IPS-NIHi11 (cell line): ENCODE results near the gene RNU2-63P.
"Not testable (repeated sequence)": the region's sequence is repeated elsewhere in the genome, so short reads cannot be mapped to it uniquely, and the experiment has no call there.

Source experiments
- DNase-seq: peaks from one replicate; pipeline ENCODE4 v3.0.0; 2012; ENCODE audit warnings: mixed read lengths, low spot score

The RNU2-63P gene

DNA sequence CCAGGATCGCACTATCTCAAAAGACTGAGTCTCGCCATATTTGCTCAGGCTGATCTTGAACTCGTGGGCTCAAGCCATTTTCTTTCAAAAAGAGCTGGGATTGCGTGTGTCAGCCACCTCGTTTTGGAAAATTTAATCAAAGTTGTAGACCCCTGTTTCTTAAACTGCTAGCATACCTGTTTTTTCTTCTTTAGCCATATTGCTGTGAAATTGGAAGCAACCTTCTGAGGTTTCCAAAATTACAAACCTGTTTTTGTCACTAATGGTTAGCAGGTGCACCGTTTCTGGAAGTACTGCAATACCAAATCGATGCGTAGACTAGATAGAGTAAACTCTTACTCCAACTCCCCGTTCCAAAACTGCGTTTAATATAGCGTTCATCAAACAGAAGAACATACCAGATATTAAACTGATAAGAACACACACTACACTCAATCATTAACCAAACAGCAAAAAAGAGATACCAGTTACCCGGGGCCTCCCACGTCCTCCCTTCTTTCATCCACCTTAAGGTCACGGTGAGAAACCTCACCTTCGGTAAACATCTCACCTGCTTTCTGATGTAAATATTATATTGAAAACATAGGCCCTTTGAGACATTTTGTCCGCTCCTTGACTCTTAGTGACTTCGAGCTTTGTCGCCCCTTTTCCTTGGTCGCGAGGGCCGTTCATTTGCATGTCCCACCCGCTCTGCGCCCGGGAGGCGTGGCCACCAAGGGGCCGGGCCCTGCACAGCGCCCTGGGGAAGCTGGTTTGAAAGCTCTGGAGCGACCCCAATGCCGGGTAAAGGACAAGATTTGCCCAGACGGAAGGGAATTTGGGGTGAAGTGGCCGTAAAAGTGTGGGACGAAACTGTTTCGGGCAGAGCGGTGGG lies at the start of gene RNU2-63P:
RNU2-63P (minus strand) TSS at position 462 of the 874 bp plus-strand sequence.
- peak; percentile 80 for DNase-seq

DNA sequence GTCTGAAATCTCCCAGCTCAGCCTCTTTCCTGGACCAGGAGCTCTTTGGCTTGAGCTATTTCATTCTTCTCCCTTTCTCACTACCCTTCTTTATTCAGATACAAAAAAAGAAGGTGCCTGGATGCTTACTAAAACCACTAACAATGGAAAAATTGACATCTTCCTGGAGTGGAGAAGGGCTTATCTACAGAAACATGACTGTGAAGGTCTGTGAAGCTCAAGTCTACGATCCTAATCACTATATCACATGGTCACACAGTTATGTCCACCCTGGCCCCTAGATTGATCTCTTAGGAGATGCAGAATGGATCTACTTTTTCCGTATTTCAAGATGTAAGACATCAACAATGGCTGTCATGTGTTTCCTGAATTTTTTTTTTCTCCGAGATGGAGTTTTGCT lies 44.9 kb upstream of the RNU2-63P start:
- no peak for DNase-seq

DNA sequence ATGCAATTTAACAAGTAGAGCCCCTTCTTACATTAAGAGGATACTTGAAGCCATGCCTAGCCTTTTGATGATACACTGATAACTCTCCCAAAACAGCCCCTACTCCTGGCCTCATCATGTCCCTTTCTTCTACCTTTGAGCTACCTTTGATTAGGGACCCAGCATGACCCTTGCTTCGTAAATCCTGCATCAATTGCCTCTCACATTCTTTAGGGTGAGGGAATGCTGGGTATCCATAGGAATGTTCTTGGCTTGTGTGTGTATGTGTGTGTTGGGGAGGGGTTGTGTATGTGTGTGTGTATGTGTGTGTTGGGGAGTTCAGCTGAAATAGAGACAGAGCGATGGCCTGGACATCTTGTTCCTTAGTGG lies 44.5 kb upstream of the RNU2-63P start:
- no peak for DNase-seq

DNA sequence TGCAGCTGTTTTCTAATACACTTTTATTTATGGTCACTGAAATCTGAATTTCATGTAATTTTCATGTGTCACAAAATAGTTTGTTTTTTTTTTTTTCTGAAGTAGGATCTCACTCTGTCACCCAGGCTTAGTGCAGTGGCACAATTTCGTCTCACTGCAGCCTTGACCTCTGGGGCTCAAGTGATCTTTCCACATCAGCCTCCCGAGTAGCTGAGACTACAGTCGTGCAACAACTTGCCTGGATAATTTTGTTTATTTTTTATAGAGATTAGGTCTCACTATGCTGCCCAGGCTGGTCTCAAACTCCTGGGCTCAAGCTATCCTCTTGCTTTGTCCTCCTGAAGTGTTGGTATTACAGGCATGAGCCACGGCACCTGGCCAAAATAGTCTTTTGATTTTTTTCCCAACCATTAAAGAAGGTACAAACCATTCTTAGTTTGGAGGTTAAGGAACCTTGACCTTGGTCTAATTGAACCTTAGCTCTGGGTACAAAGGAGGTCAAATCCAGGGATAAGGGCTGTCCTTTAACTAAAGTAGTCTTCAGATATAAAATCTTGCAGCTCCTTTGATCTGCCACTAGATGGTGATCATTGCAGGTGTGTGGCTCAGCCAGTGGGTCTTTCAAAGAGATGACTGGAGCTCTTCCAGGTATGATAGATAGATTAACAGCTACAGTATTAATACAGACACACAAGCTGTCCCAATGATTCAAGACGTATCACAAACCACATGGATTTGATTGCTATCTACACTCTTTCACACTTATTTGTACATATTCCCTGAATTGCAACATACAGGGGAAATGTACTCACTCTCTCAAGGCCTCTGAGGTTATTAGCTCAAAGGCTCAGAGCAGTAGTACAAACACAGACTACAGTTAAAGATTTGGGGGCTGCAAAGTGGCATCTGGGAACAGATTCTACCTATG lies 43.9 kb upstream of the RNU2-63P start:
- peak; percentile 66 for DNase-seq

DNA sequence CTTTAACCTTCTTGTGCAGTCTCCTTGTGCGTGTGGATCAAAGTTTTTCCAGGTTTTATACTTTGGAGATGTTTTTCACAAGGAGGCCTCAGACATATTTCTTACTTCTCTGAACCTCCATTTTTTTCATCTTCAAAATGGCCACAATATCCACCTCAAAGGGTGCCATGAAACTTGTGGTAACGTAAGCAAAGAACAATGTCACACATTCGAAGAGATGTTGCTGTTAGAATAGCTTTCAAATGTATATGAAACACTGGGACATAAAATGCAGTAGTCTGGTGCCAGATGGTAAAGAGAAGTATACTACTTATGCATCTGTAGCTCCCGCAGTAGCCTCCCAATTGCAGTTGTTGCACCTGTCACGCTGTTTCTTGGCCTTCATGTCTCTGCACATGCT lies 41.8 kb upstream of the RNU2-63P start:
- DNase-seq, result no peak

DNA sequence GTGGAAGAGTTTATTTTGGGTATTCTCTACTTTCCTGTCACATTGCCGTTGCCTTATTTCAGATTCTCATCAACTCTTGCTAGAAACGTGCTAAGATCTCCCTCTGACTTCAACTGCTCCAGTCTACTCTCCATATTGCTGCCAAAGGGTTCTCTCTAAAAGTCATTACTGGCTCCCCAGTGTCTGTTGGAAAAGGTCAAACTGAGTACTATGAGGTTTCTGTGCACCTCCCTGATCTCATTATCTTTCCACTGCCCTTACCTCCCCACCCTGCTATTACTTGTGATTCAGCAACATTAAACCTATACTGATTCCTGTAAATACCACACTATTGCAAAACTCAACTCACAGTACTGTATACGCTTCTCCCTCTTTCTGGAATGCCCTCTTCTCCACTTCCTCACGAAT lies 41.1 kb upstream of the RNU2-63P start:
- no peak for DNase-seq

DNA sequence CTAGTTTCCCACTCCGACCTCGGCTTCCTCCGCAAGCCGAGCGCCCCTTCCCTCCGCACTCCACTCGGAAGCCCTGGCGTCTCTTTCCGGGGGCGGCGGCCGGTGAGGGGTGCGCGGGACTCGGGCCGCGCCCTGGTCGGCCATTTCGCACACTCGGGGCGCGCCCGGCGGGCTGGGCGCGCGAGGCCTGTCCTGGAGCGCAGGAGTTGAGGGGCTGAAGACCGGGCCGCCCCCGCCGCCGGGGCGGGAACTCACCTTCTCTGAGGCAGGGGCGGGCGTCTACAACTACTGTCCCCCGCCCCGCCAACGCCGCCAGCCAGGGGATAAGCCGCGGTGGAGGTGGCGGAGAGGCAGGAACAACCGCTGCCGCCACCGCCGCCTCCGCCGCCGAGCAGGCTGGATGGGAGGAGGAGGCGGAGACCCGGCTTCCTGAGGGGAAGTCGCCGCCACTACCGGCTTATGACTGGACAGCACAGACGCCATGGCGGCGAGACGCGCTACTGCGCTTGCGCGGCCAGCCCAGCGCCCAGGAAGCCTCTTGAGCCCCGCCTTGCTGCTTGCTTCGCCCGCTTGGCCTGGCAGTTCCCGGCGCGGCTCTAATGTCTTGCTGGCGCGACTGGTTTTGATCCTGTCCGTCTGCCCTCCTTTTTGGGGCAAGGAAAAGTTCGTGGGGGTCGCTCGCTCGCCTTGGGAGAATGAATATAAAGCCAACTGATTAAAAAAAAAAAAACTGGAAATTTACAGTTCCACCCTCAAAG lies 39.2 kb upstream of the RNU2-63P start, which contains the start of gene KRCC1:
KRCC1 (minus strand) TSS at position 413 of the 758 bp plus-strand sequence. CDS start 27,220 bp downstream, outside the sequence.
- DNase-seq, result peak; percentile 96

DNA sequence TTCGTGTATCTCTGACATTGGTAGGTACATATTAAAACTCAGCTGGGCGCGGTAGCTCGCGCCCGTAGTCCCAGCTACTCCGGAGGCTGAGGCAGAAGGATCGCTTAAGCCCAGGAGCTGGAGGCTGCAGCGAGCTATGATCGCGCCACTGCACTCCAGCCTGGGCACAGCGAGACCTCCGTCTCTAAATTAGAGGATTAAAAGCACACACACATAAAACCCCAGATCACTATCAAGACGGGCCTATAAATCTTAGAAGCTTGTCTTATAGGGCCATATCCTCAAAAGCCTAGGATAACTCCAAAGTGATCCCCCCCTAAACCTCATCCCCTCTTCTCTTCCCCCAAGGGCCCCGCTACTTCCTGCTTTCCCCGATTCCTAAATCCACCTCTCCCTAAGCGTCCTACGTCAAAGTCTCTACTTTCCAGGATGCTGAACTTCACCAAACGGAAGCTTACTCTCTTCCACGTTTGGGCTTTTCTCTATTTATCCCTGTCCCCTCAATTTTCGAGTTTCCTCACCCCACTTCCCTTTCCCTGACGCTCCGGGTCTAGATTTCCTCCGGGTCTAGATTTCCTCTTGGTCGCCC lies 38.5 kb upstream of the RNU2-63P start:
- peak; percentile 37 for DNase-seq

DNA sequence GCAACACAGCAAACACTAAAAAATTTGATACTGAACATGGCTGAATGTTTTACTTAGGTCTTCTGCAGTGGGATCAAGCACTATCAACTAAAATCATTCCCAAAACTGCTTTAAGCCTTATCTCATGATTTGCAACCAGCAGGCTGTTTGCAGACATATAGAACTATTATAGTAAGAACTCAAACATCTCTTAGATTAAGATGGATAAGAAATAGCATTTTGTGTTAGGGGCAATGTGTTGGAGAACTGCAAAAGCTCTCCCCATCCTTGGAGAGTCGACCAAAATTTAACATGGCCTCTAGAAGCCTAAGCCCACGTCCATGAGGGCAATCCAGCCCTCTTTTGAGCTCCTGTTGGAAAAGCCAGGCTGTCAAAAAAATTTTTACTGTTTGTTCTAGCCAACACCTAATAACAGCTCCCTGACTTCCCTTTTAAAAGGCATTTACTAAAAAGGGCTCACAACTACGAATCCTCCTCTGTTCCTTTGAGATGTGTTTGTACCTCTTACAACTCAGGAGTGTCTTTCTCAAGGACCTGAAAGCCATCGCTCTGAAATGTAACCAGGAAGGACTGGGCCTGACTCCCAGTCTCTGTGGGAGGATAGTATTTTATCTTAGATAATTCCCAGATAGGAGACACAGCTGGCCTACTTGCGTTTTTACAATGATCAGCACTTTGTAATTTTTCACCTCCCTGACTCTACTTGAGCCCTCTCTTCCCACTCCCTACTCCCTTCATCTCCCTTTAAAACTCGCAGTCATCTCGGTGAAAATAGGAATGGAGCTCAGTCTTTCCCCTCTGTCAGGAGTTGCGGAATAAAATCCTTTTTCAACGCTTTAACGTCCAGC lies 37.8 kb upstream of the RNU2-63P start:
- no peak for DNase-seq

DNA sequence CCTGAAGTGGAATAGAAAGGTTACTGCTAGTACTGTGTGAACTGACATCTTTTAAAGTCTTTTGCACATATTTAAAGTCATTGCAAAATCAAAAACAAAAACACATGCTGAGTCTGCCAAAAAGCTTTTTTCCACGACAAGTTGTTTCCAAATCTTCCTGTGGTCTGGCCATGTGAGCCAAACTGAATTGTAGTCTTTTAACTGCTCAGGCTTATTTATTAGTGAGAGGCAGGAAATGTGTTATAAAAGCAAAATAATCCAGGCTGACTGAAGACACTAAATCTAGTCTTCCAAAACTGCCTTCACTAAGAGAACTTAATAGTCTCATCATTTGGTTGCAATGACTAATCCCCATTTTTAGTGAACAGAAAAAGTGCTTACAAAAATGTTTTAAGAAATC lies 36.9 kb upstream of the RNU2-63P start:
- no peak for DNase-seq

DNA sequence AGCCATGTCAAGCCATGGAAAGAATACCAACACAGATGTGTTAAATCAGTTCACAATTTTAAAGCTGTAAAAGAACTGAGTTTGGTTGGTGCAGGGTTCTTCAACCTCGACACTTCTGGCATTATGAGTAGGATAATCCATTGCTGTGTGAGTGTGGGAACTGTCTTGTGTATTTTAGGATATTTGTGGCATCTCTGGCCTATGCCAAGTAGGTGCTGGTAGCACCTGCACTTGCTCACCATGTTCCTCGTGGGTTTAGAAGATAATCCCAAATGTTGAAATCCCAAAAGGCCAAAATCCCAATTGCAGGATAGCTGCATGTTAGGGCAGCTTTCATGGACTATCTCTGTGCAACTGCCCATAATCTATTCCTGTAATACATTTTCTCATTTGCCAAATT lies 35.4 kb upstream of the RNU2-63P start:
- DNase-seq, result no peak

DNA sequence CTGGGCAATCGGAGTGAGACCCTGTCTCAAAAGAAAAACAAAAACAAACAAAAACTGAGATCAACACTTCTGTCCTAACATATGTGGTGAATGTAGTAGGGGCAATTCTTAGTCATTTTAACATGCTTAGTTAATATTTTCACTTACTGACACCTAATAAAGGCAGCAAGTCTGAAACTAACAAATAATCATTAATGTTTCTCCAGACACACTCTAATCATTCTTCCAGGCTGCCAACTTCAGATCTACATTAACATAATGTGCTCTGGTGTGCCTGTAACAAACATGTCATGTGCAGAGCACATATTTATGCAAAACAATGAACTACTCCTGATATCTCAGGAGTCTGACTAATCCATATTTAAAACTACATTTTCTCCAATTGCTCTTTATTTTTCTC lies 33.3 kb upstream of the RNU2-63P start:
- DNase-seq, result no peak

DNA sequence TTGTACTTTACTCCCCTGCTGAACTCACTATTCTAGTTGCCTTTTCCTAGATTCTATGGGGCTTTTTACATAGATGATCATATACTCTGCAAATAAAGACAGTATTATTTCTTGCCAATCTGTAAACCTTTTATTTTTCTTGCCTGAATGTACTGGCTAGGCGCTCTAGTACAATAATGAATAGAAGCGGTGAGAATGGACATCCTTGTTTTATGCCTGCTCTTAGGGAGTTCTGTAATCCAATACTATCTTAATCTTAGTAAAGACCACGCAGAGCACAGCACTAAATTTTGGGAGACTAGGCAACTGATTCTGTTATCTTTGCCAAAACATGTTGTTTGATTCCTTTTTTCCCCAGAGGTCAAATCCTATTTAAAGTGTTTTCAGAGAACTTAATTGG lies 32.2 kb upstream of the RNU2-63P start:
- DNase-seq, result no peak

DNA sequence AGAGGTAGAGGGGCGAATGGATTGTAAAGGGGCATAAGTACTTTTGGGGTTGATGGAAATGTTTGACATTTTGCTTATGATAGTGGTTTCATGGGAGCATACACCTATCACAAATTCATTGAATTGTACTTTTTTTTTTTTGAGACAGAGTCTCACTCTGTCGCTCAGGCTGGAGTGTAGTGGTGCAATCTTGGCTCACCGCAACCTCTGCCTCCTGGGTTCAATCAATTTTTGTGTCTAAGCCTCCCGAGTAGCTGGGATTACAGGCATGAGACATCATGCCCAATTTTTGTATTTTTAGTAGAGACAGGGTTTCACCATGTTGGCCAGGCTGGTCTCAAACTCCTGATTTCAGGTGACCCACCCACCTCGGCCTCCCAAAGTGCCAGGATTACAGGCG lies 29.2 kb upstream of the RNU2-63P start:
- not testable (repeated sequence) for DNase-seq

DNA sequence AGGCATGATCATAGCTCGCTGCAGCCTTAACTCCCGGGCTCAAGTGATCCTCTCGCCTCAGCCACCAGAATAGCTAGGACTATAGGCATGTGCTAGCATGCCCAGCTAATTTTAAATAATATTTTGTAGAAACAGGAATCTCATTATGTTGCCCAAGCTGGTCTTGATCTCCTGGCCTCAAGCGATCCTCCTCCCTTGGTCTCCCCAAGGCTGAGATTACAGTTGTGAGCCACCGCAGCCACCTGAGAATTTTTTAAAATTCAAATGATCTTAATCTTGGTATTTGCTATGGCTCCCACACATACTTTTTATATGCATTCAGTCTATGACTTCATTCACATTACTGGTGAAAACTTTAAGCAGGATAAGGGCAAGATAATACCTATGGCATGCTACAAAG lies 26.1 kb upstream of the RNU2-63P start:
- DNase-seq, result no peak

DNA sequence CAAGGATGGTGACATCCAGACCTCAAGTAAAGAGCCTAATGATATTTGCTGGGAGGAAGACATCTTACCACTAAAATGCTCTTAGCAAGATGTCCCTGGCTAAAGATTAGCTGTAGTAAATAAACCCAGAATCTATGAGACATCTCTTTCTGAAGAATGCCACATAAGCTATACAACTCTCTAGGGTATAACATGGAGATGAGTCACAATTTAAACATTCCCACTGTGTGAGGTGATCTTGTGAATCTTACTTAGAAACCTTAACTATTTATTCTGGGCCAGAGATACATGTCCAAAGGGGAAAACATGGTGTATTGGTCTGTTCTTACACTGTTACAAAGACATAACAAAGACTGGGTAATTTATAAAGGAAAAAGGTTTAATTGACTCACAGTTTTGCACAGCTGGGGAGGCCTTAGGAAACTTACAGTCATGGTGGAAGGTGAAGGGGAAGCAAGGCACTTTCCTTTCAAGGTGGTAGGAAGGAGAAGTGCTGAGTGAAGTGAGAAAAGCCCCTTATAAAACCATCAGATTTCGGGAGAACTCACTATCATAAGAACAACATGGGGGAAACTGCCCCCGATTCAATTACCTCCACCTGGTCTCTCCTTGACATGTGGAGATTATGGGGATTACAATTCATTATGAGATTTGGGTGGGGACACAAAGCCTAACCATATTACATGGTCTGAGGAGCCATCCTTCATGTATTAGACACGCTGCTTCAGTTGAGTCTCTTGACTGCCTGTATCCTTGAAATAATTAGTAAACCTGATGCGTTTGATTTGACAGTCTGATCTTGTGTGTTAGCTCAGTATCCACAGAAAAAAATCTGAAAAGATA lies 22.1 kb upstream of the RNU2-63P start:
- no peak for DNase-seq

DNA sequence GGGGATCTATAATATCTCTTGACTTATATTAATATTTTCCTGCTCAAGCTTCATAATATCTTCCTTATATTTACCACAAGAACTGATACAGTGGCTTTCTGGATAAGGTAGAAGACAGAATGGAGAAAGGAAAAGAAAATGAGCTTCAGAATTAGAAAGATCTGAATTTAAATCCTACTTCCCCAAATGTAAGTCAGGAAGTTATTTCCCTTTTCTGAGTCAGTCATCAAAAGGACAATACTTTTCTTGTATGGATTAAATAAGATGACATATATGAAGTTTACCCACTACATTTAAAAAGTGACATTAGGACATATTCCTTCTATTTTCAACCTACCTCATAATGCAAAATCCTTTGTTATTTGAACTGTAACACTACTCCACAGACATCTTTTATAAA lies 20.3 kb upstream of the RNU2-63P start:
- no peak for DNase-seq

DNA sequence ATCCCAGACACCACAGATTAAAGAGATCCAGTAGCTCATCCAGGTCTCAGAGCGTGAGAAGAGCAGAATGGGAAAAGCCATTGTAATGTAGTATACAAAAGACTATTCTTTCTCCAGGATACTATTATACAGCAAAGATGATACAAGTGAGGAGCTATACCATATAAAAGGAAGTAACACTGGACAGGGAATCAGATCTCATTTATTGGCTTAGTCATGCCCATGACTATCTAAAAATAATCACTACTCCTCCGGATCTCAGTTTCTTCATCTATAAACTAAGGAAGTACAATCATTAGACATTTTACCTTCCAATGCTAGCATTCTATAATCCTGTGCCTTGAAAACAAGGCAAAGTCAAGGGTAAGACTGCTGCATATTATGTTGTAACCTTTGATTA lies 19.8 kb upstream of the RNU2-63P start:
- no peak for DNase-seq

DNA sequence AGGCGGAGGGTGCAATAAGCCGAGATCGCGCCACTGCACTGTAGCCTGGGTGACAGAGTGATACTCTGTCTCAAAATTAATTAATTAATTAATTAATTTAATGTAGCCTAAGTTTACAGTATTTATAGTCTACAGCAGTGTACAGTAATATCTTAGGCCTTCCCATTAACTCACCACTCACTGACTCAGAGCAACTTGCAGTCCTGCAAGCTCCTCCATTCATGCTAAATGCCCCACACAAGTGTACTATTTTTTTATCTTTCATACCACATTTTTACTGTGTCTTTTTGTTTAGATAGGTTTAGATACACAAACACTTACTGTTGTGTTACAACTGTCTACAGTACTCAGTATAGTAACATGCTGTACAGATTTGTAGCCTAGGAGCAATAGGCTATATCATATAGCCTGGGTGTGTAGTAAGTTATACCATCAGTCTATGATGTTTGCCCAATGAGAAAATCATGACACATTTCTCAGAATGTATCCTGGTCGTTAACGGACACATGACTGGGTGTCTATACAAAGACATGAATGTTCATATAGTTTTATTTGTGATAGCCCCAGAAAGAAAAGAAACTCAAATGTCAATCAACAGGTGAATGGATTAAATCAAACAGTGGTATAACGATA lies 15.8 kb upstream of the RNU2-63P start:
- DNase-seq, result no peak
